ENCODE results near the gene MAPK7. TPM values are rescaled to one million over a fixed set of nuclear protein-coding genes. Genes with fewer than 3 reads are reported as not detected.

MAPK7 gene
- polyA plus RNA-seq, 4 donors: 18.4 to 19.9 (median 18.8) TPM

- WGBS, 3 donors: 76 to 83% (median 77%) methylated on average over 9 to 12 of the region's 12 CpGs
- Histone ChIP-seq H3K36me3 (ENCODE audit: control insufficient read depth in 3 of 3, insufficient read depth in 2 of 3, low read depth in 1 of 3, low read length in 3 of 3) (peaks cover 0 to 2% (median 0%) of the 10 kb centered on the region in 3 donors), H3K9me3 (ENCODE audit: control insufficient read depth in 2 of 2, insufficient read depth in 1 of 2, low read depth in 1 of 2, low read length in 1 of 2) (no peaks in the 10 kb centered on the region), H3K27me3 (ENCODE audit: control insufficient read depth in 3 of 3, insufficient read depth in 3 of 3, low read length in 3 of 3) (peaks cover 0 to 13% (median 0%) of the 10 kb centered on the region in 3 donors), H3K4me3 (ENCODE audit: low read depth in 1 of 3, low read length in 3 of 3) (no peak overlapping the region), H3K27ac (ENCODE audit: low read depth in 1 of 3, low read length in 2 of 3) (no peak overlapping the region), H3K4me1 (ENCODE audit: control insufficient read depth in 3 of 3, insufficient read depth in 2 of 3, low read depth in 1 of 3, low read length in 2 of 3) (no peaks in the 10 kb centered on the region)
- FAIRE-seq (no peak), DNase-seq (no peak)
These were observed 34.7 kb downstream of the MAPK7 start for GRCh38 chr17:19412984-19413383.

- FAIRE-seq (no peak), DNase-seq (no peak)
- Histone ChIP-seq H3K9me3 (ENCODE audit: control insufficient read depth in 2 of 2, insufficient read depth in 1 of 2, low read depth in 1 of 2, low read length in 1 of 2) (no peaks in the 10 kb centered on the region), H3K27me3 (ENCODE audit: control insufficient read depth in 3 of 3, insufficient read depth in 3 of 3, low read length in 3 of 3) (peaks cover 0 to 13% (median 0%) of the 10 kb centered on the region in 3 donors), H3K36me3 (ENCODE audit: control insufficient read depth in 3 of 3, insufficient read depth in 2 of 3, low read depth in 1 of 3, low read length in 3 of 3) (peaks cover 0 to 2% (median 0%) of the 10 kb centered on the region in 3 donors), H3K4me3 (ENCODE audit: low read depth in 1 of 3, low read length in 3 of 3) (no peak overlapping the region), H3K27ac (ENCODE audit: low read depth in 1 of 3, low read length in 2 of 3) (no peak overlapping the region), H3K4me1 (ENCODE audit: control insufficient read depth in 3 of 3, insufficient read depth in 2 of 3, low read depth in 1 of 3, low read length in 2 of 3) (no peaks in the 10 kb centered on the region)
- WGBS, 3 donors: 78 to 84% (median 81%) methylated on average over 5 of the region's 5 CpGs
These were observed 35.5 kb downstream of the MAPK7 start for GRCh38 chr17:19413761-19414160.

GRCh38 chr17:19414396-19415280 lies 36.3 kb downstream of the MAPK7 start:
- H3K4me1 ChIP-seq (ENCODE audit: control insufficient read depth in 3 of 3, insufficient read depth in 2 of 3, low read depth in 1 of 3, low read length in 2 of 3): no peaks in the 10 kb centered on the region
- peaks cover 0 to 2% (median 0%) of the 10 kb centered on the region in 3 donors for H3K36me3 ChIP-seq (ENCODE audit: control insufficient read depth in 3 of 3, insufficient read depth in 2 of 3, low read depth in 1 of 3, low read length in 3 of 3)
- no peak for FAIRE-seq
- WGBS, 3 donors: 86 to 91% (median 91%) methylated on average over 24 to 28 of the region's 28 CpGs
- DNase-seq: no peak
- H3K9me3 ChIP-seq (ENCODE audit: control insufficient read depth in 2 of 2, insufficient read depth in 1 of 2, low read depth in 1 of 2, low read length in 1 of 2): no peaks in the 10 kb centered on the region
- H3K4me3 ChIP-seq (ENCODE audit: low read depth in 1 of 3, low read length in 3 of 3): no peak overlapping the region
- H3K27ac ChIP-seq (ENCODE audit: low read depth in 1 of 3, low read length in 2 of 3): no peak overlapping the region
- H3K27me3 ChIP-seq (ENCODE audit: control insufficient read depth in 3 of 3, insufficient read depth in 3 of 3, low read length in 3 of 3): peaks cover 0 to 10% (median 0%) of the 10 kb centered on the region in 3 donors

- no peak for FAIRE-seq
- Histone ChIP-seq H3K27me3 (ENCODE audit: control insufficient read depth in 3 of 3, insufficient read depth in 3 of 3, low read length in 3 of 3) (peaks cover 0 to 10% (median 0%) of the 10 kb centered on the region in 3 donors), H3K27ac (ENCODE audit: low read depth in 1 of 3, low read length in 2 of 3) (no peak overlapping the region), H3K4me1 (ENCODE audit: control insufficient read depth in 3 of 3, insufficient read depth in 2 of 3, low read depth in 1 of 3, low read length in 2 of 3) (no peaks in the 10 kb centered on the region), H3K9me3 (ENCODE audit: control insufficient read depth in 2 of 2, insufficient read depth in 1 of 2, low read depth in 1 of 2, low read length in 1 of 2) (no peaks in the 10 kb centered on the region), H3K4me3 (ENCODE audit: low read depth in 1 of 3, low read length in 3 of 3) (no peak overlapping the region), H3K36me3 (ENCODE audit: control insufficient read depth in 3 of 3, insufficient read depth in 2 of 3, low read depth in 1 of 3, low read length in 3 of 3) (peaks cover 0 to 2% (median 0%) of the 10 kb centered on the region in 3 donors)
- 47 to 62% (median 58%) methylated on average over 13 of the region's 13 CpGs for WGBS, 3 donors
- DNase-seq: no peak
These were observed 37.0 kb downstream of the MAPK7 start for GRCh38 chr17:19415311-19415710.

DNA sequence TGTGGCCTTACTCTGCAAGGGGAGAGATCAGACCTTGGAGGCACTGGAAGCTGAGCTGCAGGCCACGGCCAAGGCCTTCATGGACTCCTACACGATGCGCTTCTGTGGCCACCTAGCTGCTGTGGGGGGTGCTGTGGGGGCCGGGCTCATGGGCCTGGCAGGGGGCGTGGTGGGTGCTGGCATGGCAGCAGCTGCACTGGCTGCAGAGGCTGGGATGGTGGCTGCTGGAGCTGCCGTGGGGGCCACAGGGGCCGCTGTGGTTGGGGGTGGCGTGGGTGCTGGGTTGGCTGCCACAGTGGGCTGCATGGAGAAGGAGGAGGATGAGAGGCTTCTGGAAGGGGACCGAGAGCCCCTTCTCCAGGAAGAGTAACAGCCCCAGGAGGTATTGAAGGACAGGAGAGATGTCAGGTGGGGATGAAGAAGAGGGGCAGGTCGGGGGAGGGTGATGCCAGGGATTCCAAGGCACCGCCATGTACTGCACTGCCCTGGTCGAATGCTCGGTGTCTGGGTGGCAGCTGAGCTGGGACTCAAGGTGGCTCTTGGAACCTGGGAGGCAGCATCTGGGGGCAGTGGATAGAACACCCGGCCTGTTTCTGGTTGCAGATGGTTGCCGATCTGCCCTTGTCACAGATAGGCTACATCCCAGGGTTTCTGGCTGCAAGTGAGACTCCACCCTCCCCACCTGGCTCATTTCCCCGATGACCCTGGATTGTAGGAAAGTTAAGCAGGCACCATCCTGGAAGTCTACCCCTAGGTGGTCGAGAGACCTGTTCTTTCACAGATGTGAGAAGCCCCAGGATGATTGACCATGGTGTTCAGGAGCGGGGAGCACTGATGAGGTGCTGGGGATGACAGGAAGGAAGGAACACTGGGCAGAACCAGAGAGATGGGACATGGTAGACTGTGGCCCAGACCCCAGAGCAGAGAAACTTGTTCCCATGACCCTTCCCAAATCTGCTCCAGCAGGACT lies 37.8 kb downstream of the MAPK7 start:
- no peak for DNase-seq
- Histone ChIP-seq H3K36me3 (ENCODE audit: control insufficient read depth in 3 of 3, insufficient read depth in 2 of 3, low read depth in 1 of 3, low read length in 3 of 3) (peaks cover 0 to 2% (median 0%) of the 10 kb centered on the region in 3 donors), H3K4me1 (ENCODE audit: control insufficient read depth in 3 of 3, insufficient read depth in 2 of 3, low read depth in 1 of 3, low read length in 2 of 3) (no peaks in the 10 kb centered on the region), H3K27me3 (ENCODE audit: control insufficient read depth in 3 of 3, insufficient read depth in 3 of 3, low read length in 3 of 3) (peaks cover 0 to 7% (median 0%) of the 10 kb centered on the region in 3 donors), H3K4me3 (ENCODE audit: low read depth in 1 of 3, low read length in 3 of 3) (no peak overlapping the region), H3K9me3 (ENCODE audit: control insufficient read depth in 2 of 2, insufficient read depth in 1 of 2, low read depth in 1 of 2, low read length in 1 of 2) (no peaks in the 10 kb centered on the region), H3K27ac (ENCODE audit: low read depth in 1 of 3, low read length in 2 of 3) (no peak overlapping the region)
- WGBS, 3 donors: 86 to 93% (median 91%) methylated on average over 18 of the region's 18 CpGs
- no peak for FAIRE-seq

GRCh38 chr17:19417611-19418010 lies 39.3 kb downstream of the MAPK7 start:
- Histone ChIP-seq H3K4me3 (ENCODE audit: low read depth in 1 of 3, low read length in 3 of 3) (no peak overlapping the region), H3K4me1 (ENCODE audit: control insufficient read depth in 3 of 3, insufficient read depth in 2 of 3, low read depth in 1 of 3, low read length in 2 of 3) (no peaks in the 10 kb centered on the region), H3K27ac (ENCODE audit: low read depth in 1 of 3, low read length in 2 of 3) (peak overlapping the region in 2 of 3 donors; percentile 9 to 11), H3K27me3 (ENCODE audit: control insufficient read depth in 3 of 3, insufficient read depth in 3 of 3, low read length in 3 of 3) (no peaks in the 10 kb centered on the region), H3K9me3 (ENCODE audit: control insufficient read depth in 2 of 2, insufficient read depth in 1 of 2, low read depth in 1 of 2, low read length in 1 of 2) (no peaks in the 10 kb centered on the region), H3K36me3 (ENCODE audit: control insufficient read depth in 3 of 3, insufficient read depth in 2 of 3, low read depth in 1 of 3, low read length in 3 of 3) (peaks cover 0 to 2% (median 0%) of the 10 kb centered on the region in 3 donors)
- FAIRE-seq (no peak), DNase-seq (no peak)
- 14 to 37% (median 30%) methylated on average over 3 of the region's 3 CpGs for WGBS, 3 donors

GRCh38 chr17:19418251-19418992 lies 40.1 kb downstream of the MAPK7 start:
- Histone ChIP-seq H3K4me3 (ENCODE audit: low read depth in 1 of 3, low read length in 3 of 3) (no peak overlapping the region), H3K27ac (ENCODE audit: low read depth in 1 of 3, low read length in 2 of 3) (peak overlapping the region in 1 of 3 donors; percentile 74), H3K27me3 (ENCODE audit: control insufficient read depth in 3 of 3, insufficient read depth in 3 of 3, low read length in 3 of 3) (no peaks in the 10 kb centered on the region), H3K36me3 (ENCODE audit: control insufficient read depth in 3 of 3, insufficient read depth in 2 of 3, low read depth in 1 of 3, low read length in 3 of 3) (peaks cover 0 to 2% (median 0%) of the 10 kb centered on the region in 3 donors), H3K9me3 (ENCODE audit: control insufficient read depth in 2 of 2, insufficient read depth in 1 of 2, low read depth in 1 of 2, low read length in 1 of 2) (no peaks in the 10 kb centered on the region), H3K4me1 (ENCODE audit: control insufficient read depth in 3 of 3, insufficient read depth in 2 of 3, low read depth in 1 of 3, low read length in 2 of 3) (no peaks in the 10 kb centered on the region)
- 53 to 71% (median 55%) methylated on average over 7 of the region's 7 CpGs for WGBS, 3 donors
- no peak for FAIRE-seq
- DNase-seq: no peak

Measured in small intestine (tissue), 7 donors.